ENCODE measurements around the gene KPNA6. TPM values are rescaled to one million over a fixed set of nuclear protein-coding genes. Genes with fewer than 3 reads are reported as not detected.
A peak's percentile ranks its signal among the peaks of the same experiment; 100 is the strongest.
"Not testable (repeated sequence)": the region's sequence is repeated elsewhere in the genome, so short reads cannot be mapped to it uniquely, and the experiment has no call there.

The KPNA6 gene
- total RNA-seq, 3 donors from 2014 or later, result 35.5 to 53.1 (median 40.6) TPM

- Histone ChIP-seq H3K27ac (no peak overlapping the region), H3K9me3 (no peaks in the 10 kb centered on the region), H3K27me3 (no peaks in the 10 kb centered on the region), H3K4me3 (no peak overlapping the region), H3K4me1 (no peaks in the 10 kb centered on the region), H3K36me3 (no peaks in the 10 kb centered on the region)
- no peak for DNase-seq (ENCODE audit: low spot score in 2 of 2)
- TF ChIP-seq CTCF (IDR thresholded peaks at IDR 0.05), result no peak
- TF ChIP-seq POLR2AphosphoS5 (IDR thresholded peaks at IDR 0.05), result no peak
- intact Hi-C loops (cut with DNase I; ENCODE audit: low total_unique reads), result no loop called here
Observed at GRCh38 chr1:32128479-32128878, 20.6 kb downstream of the KPNA6 start.

GRCh38 chr1:32128964-32129363 is 21.1 kb downstream of the KPNA6 start:
- intact Hi-C loops (cut with DNase I; ENCODE audit: low total_unique reads), result no loop called here
- TF ChIP-seq POLR2A (IDR thresholded peaks at IDR 0.05), result no peak
- no peak for TF ChIP-seq POLR2AphosphoS5 (IDR thresholded peaks at IDR 0.05)
- no peak for TF ChIP-seq CTCF (IDR thresholded peaks at IDR 0.05)

GRCh38 chr1:32133950-32134280 is 26.1 kb downstream of the KPNA6 start:
- H3K4me3 ChIP-seq; intact Hi-C loops (cut with DNase I; ENCODE audit: low total_unique reads); H3K36me3 ChIP-seq; H3K27me3 ChIP-seq; H3K9me3 ChIP-seq; DNase-seq (ENCODE audit: low spot score in 2 of 2); H3K4me1 ChIP-seq: not testable (repeated sequence)
- peak overlapping the region; percentile 86 to 89 for H3K27ac ChIP-seq

More at GRCh38 chr1:32128964-32129363, 21.1 kb downstream of the KPNA6 start:
- no peaks in the 10 kb centered on the region for H3K27me3 ChIP-seq
- H3K9me3 ChIP-seq, result no peaks in the 10 kb centered on the region
- DNase-seq (ENCODE audit: low spot score in 2 of 2), result no peak
- no peak overlapping the region for H3K27ac ChIP-seq
- H3K4me3 ChIP-seq, result no peak overlapping the region
- H3K36me3 ChIP-seq, result no peaks in the 10 kb centered on the region
- no peaks in the 10 kb centered on the region for H3K4me1 ChIP-seq

GRCh38 chr1:32137111-32137510 is 29.3 kb downstream of the KPNA6 start:
- Histone ChIP-seq H3K4me3 (no peak overlapping the region), H3K36me3 (no peaks in the 10 kb centered on the region), H3K27ac (no peak overlapping the region), H3K9me3 (no peaks in the 10 kb centered on the region), H3K27me3 (no peaks in the 10 kb centered on the region), H3K4me1 (no peaks in the 10 kb centered on the region)
- TF ChIP-seq CTCF (IDR thresholded peaks at IDR 0.05) (no peak), POLR2A (IDR thresholded peaks at IDR 0.05) (no peak)
- intact Hi-C loops (cut with DNase I; ENCODE audit: low total_unique reads), result no loop called here
- no peak for DNase-seq (ENCODE audit: low spot score in 2 of 2)

GRCh38 chr1:32138965-32139364 is 31.1 kb downstream of the KPNA6 start:
- Histone ChIP-seq H3K27me3 (no peaks in the 10 kb centered on the region), H3K27ac (peak overlapping the region in 1 of 2 donors; percentile 30), H3K4me3 (no peak overlapping the region), H3K36me3 (no peaks in the 10 kb centered on the region), H3K9me3 (no peaks in the 10 kb centered on the region), H3K4me1 (no peaks in the 10 kb centered on the region)
- TF ChIP-seq POLR2AphosphoS5 (IDR thresholded peaks at IDR 0.05) (no peak), CTCF (IDR thresholded peaks at IDR 0.05) (no peak), POLR2A (IDR thresholded peaks at IDR 0.05) (no peak)
- intact Hi-C loops (cut with DNase I; ENCODE audit: low total_unique reads), result no loop called here
- no peak for DNase-seq (ENCODE audit: low spot score in 2 of 2)

Data from breast epithelium (tissue), 4 donors.